HCT116 (cell line): ENCODE results near the gene RBFOX2. TPM values are rescaled to one million over a fixed set of nuclear protein-coding genes. Genes with fewer than 3 reads are reported as not detected.

Experiments
- ATAC-seq: fragments of 200-7000 bp; cut with Tn5 transposase; 2 replicates; pipeline ENCODE4 v1.9.1; 2020; ENCODE audit warnings: mild to moderate bottlenecking, moderate library complexity
- BruUV-seq: library from RNA; stranded (reverse); fragments of 400-500 nt; replicated peaks from 2 replicates; lab custom pipeline; 2021; lab: Mats Ljungman, UMichigan
- CTCF ChIA-PET: fragments of 300-600 bp; sonication (Branson Sonifier 250); formaldehyde crosslinking; loops from one replicate; lab custom pipeline; 2021; ENCODE audit warnings: antibody characterized with exemption; lab: Charles Lee
- POLR2A ChIA-PET: fragments of 300-600, 350-600 bp; sonication (Branson Sonifier 250); formaldehyde crosslinking; loops from one replicate; lab custom pipeline; 2021; ENCODE audit warnings: antibody characterized with exemption; lab: Charles Lee
- RAD21 ChIA-PET, 2 experiments: fragments of 300-600 bp; sonication (Branson Sonifier 250); formaldehyde crosslinking; loops; one replicate each; lab custom pipeline; 2023; ENCODE audit warnings: low total read pairs in 2 of 2; ENCODE audit not compliant: uncharacterized antibody in 2 of 2, unreplicated experiment in 2 of 2, low non-redundant PET in 1 of 2; lab: Charles Lee
- DNase-seq: peaks from one replicate; pipeline ENCODE4 v3.0.0-alpha.2; 2010; ENCODE audit warnings: low read depth, low spot score
- H2AFZ ChIP-seq: fragments of 200-600 bp; shearing (Covaris generic), sonication (generic); 2 replicates; pipeline ENCODE4 v1.6.1; 2017; ENCODE audit warnings: low read depth, mixed run types, mixed read lengths, antibody characterized with exemption, low read length; ENCODE audit not compliant: poor library complexity, severe bottlenecking
- H3K27ac ChIP-seq: 2 replicates; pipeline ENCODE4 v1.5.1; 2012; ENCODE audit warnings: low read depth, low read length
- H3K27me3 ChIP-seq: fragments of 200-600 bp; sonication (generic); 2 replicates; pipeline ENCODE4 v1.6.1; 2016; ENCODE audit warnings: mixed run types, low read length, mixed read lengths; ENCODE audit not compliant: insufficient read depth
- H3K36me3 ChIP-seq, 2 experiments: fragments of 200-500 bp in 1 of 2; fragments of 200-600 bp in 1 of 2; sonication (Bioruptor generic) in 1 of 2; sonication (generic) in 1 of 2; 2 replicates each; pipeline versions ENCODE4 v1.5.1 to v1.6.1; 2014 to 2016; ENCODE audit warnings: low read length in 2 of 2, inconsistent platforms in 1 of 2, mixed read lengths in 1 of 2, mixed run types in 1 of 2; ENCODE audit not compliant: insufficient read depth in 2 of 2, control insufficient read depth in 1 of 2
- H3K4me1 ChIP-seq, 2 experiments: fragments of 200-600 bp in 1 of 2; sonication (generic) in 1 of 2; 2 replicates each; pipeline versions ENCODE4 v1.5.1 to v1.6.1; 2012 to 2017; ENCODE audit warnings: low read length in 2 of 2, inconsistent platforms in 1 of 2, mild to moderate bottlenecking in 1 of 2, mixed read lengths in 1 of 2, mixed run types in 1 of 2, moderate library complexity in 1 of 2; ENCODE audit not compliant: insufficient read depth in 2 of 2, control insufficient read depth in 1 of 2
- H3K4me2 ChIP-seq: fragments of 200-600 bp; sonication (generic); 2 replicates; pipeline ENCODE4 v1.6.1; 2017; ENCODE audit warnings: mixed run types, low read length, mixed read lengths
- H3K4me3 ChIP-seq, 2 experiments: fragments of 200-600 bp in 1 of 2; sonication (generic) in 1 of 2; replicated peaks in 1 of 2; 2 replicates each; pipeline ENCODE4 v1.5.1; 2011 to 2016; ENCODE audit warnings: low read length in 2 of 2, control low read depth in 1 of 2, low read depth in 1 of 2, mild to moderate bottlenecking in 1 of 2, mixed read lengths in 1 of 2, mixed run types in 1 of 2
- H3K79me2 ChIP-seq: fragments of 200-600 bp; sonication (generic); 2 replicates; pipeline ENCODE4 v1.6.1; 2017; ENCODE audit warnings: mild to moderate bottlenecking, mixed run types, low read length, moderate library complexity, mixed read lengths; ENCODE audit not compliant: insufficient read depth
- H3K9ac ChIP-seq: fragments of 200-600 bp; sonication (generic); 2 replicates; pipeline ENCODE4 v1.6.1; 2016; ENCODE audit warnings: low read length, mixed read lengths
- H3K9me2 ChIP-seq: fragments of 200-600 bp; sonication (generic), shearing (Covaris generic); 2 replicates; pipeline ENCODE4 v1.6.1; 2017; ENCODE audit warnings: mixed run types, mild to moderate bottlenecking, moderate library complexity; ENCODE audit not compliant: insufficient read depth
- H3K9me3 ChIP-seq, 2 experiments: fragments of 200-500 bp in 1 of 2; fragments of 200-600 bp in 1 of 2; sonication (Bioruptor generic) in 1 of 2; sonication (generic) in 1 of 2; 2 replicates each; pipeline ENCODE4 v1.6.1; 2014 to 2017; ENCODE audit warnings: low read length in 2 of 2, mixed read lengths in 2 of 2, inconsistent platforms in 1 of 2, low read depth in 1 of 2, mild to moderate bottlenecking in 1 of 2, mixed run types in 1 of 2, moderate library complexity in 1 of 2; ENCODE audit not compliant: control insufficient read depth in 1 of 2, insufficient read depth in 1 of 2
- H4K20me1 ChIP-seq: fragments of 200-600 bp; sonication (generic), shearing (Covaris generic); 2 replicates; pipeline ENCODE4 v1.6.1; 2017; ENCODE audit warnings: mixed run types, mild to moderate bottlenecking, moderate library complexity; ENCODE audit not compliant: insufficient read depth
- CBX3 ChIP-seq: IDR thresholded peaks from 2 replicates; pipeline ENCODE4 v1.6.1; 2012; ENCODE audit warnings: low read depth
- EGR1 ChIP-seq: IDR thresholded peaks from 2 replicates; pipeline ENCODE4 v1.6.1; 2012; ENCODE audit warnings: low read depth
- EZH2phosphoT487 ChIP-seq: fragments of 200-600 bp; IDR thresholded peaks from 2 replicates; pipeline ENCODE4 v1.6.1; 2018; ENCODE audit warnings: antibody characterized with exemption, borderline replicate concordance
- SP1 ChIP-seq: IDR thresholded peaks from 2 replicates; pipeline ENCODE4 v1.6.1; 2012; ENCODE audit warnings: low read depth
- intact Hi-C: fragments of 100-400 bp; cut with micrococcal nuclease; formaldehyde crosslinking; loops from 2 replicates; pipeline ENCODE4 v1.10.0; 2022
- total RNA-seq: library from RNA; stranded (reverse); gene quantifications from one replicate; pipeline ENCODE4 v1.2.1, GENCODE V29; 2021; ENCODE audit not compliant: unreplicated experiment
- TF ChIP-seq, protein P1 (sequence below): IDR thresholded peaks from 2 replicates; pipeline ENCODE4 v1.6.1; 2012; ENCODE audit warnings: low read depth

The RBFOX2 gene
- total RNA-seq, 1 experiment from 2014 or later = 83.9 TPM

DNA sequence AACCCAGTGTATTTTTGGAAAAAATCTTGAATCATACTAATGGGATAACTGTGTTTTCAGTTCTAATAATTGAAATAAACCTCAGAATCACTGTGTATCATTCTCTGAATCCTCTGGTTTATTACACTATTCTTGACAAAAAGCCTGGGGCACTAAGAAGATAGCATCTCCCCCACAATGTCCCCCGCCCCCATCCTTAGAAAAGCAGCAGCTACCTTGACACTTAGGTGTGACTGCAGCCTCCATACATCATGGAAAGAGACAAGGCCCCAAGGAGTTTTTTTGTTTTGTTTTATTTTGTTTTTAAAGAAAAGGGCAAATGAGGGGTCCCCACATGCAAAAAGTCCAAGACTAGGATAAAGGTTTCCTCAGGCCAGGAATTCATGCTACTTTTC, 186.1 kb downstream of the RBFOX2 start:
- H2AFZ ChIP-seq = no peak overlapping the region
- BruUV-seq = no TSS peak
- no peak overlapping the region for H3K4me3 ChIP-seq
- no peak overlapping the region for H3K9ac ChIP-seq
- intact Hi-C loops = loop anchor here (2.0 to 5.0 kb wide), 2 partner anchors 70 to 216 kb away; no protein-coding TSS in a partner anchor
- H3K9me2 ChIP-seq = no peaks in the 10 kb centered on the region
- DNase-seq = no peak
- peak overlapping the region; percentile 17; the same call in 1 of the 2 replicates for H3K4me2 ChIP-seq
- H3K4me1 ChIP-seq = peaks cover 32 to 53% of the 10 kb centered on the region in 2 experiments
- TF ChIP-seq, protein P1, sequence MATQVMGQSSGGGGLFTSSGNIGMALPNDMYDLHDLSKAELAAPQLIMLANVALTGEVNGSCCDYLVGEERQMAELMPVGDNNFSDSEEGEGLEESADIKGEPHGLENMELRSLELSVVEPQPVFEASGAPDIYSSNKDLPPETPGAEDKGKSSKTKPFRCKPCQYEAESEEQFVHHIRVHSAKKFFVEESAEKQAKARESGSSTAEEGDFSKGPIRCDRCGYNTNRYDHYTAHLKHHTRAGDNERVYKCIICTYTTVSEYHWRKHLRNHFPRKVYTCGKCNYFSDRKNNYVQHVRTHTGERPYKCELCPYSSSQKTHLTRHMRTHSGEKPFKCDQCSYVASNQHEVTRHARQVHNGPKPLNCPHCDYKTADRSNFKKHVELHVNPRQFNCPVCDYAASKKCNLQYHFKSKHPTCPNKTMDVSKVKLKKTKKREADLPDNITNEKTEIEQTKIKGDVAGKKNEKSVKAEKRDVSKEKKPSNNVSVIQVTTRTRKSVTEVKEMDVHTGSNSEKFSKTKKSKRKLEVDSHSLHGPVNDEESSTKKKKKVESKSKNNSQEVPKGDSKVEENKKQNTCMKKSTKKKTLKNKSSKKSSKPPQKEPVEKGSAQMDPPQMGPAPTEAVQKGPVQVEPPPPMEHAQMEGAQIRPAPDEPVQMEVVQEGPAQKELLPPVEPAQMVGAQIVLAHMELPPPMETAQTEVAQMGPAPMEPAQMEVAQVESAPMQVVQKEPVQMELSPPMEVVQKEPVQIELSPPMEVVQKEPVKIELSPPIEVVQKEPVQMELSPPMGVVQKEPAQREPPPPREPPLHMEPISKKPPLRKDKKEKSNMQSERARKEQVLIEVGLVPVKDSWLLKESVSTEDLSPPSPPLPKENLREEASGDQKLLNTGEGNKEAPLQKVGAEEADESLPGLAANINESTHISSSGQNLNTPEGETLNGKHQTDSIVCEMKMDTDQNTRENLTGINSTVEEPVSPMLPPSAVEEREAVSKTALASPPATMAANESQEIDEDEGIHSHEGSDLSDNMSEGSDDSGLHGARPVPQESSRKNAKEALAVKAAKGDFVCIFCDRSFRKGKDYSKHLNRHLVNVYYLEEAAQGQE = no peak
- 0 out of 2 replicates have a peak, but pooled peaks have one; percentile 0 for TF ChIP-seq CBX3
- H3K27me3 ChIP-seq = no peaks in the 10 kb centered on the region
- peaks cover 44% of the 10 kb centered on the region for H3K79me2 ChIP-seq
- CTCF ChIA-PET = no interaction called here
- H3K9me3 ChIP-seq = no peaks in the 10 kb centered on the region
- H3K36me3 ChIP-seq = no peaks in the 10 kb centered on the region
- RAD21 ChIA-PET = no interaction called here
- H4K20me1 ChIP-seq = no peaks in the 10 kb centered on the region
- H3K27ac ChIP-seq = no peak overlapping the region; the same call in 1 of the 2 replicates
- POLR2A ChIA-PET = no interaction called here
- no peak for ATAC-seq

DNA sequence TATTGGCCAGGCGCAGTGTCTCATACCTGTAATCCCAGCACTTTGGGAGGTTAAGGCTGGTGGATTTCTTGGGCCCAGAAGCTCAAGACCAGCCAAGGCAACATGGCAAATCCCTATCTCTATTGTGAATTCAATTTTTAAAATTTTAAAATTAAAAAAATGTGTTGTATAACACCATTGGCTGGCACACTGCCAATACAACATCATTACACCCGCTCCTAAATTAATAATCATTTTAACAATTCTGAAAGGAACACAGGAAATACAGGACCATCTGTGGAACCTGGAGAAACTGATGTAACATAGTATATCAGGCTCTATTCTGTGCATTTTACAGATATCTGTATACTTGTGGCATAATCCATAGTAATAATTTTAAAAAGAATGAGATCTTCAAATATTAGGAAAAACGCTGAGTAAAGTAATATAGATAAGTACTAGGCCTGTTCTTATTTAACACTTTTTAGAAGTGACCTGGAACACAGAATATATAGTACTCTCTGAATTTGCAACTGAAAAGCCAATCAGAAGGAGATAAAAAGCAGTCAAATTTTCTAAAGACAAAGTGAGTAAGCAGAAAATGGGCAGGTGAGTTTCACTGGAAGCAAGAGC, 186.6 kb downstream of the RBFOX2 start:
- POLR2A ChIA-PET = no interaction called here
- Histone ChIP-seq H4K20me1 (no peaks in the 10 kb centered on the region), H3K9me2 (no peaks in the 10 kb centered on the region), H3K9ac (no peak overlapping the region), H3K27me3 (no peaks in the 10 kb centered on the region), H3K4me3 (no peak overlapping the region), H3K4me2 (peak overlapping the region; percentile 17; the same call in 1 of the 2 replicates), H2AFZ (no peak overlapping the region), H3K36me3 (no peaks in the 10 kb centered on the region), H3K27ac (no peak overlapping the region), H3K4me1 (peaks cover 37 to 58% of the 10 kb centered on the region in 2 experiments), H3K9me3 (no peaks in the 10 kb centered on the region), H3K79me2 (peaks cover 46% of the 10 kb centered on the region)
- no TSS peak for BruUV-seq
- RAD21 ChIA-PET = no interaction called here
- no peak for TF ChIP-seq CBX3
- no peak for TF ChIP-seq EGR1
- TF ChIP-seq SP1 = no peak
- TF ChIP-seq EZH2phosphoT487 = no peak
- DNase-seq (no peak), ATAC-seq (no peak)
- intact Hi-C loops = loop anchor here (2.0 to 5.0 kb wide), 2 partner anchors 70 to 215 kb away; no protein-coding TSS in a partner anchor
- CTCF ChIA-PET = interaction anchor here (0.9 to 1.5 kb wide), 2 partner anchors 80 to 224 kb away, joined by 3 read pairs; no protein-coding TSS in a partner anchor
